Ishikawa (cell line): ENCODE data around the gene OR5K2.

Experiments used
- EGR1 ChIP-seq: IDR thresholded peaks from 2 replicates; pipeline ENCODE4 v1.6.1; 2012
- EP300 ChIP-seq: IDR thresholded peaks from 2 replicates; pipeline ENCODE4 v1.6.1; 2012; ENCODE audit warnings: borderline replicate concordance
- RAD21 ChIP-seq: IDR thresholded peaks from 2 replicates; pipeline ENCODE4 v1.6.1; 2012; ENCODE audit warnings: low read depth
- REST ChIP-seq: IDR thresholded peaks from 2 replicates; pipeline ENCODE4 v1.6.1; 2012; ENCODE audit warnings: low read depth, mild to moderate bottlenecking
- TAF1 ChIP-seq: IDR thresholded peaks from 2 replicates; pipeline ENCODE4 v1.6.1; 2012; ENCODE audit warnings: low read depth, mild to moderate bottlenecking
- USF1 ChIP-seq: IDR thresholded peaks from 2 replicates; pipeline ENCODE4 v1.6.1; 2012
- YY1 ChIP-seq: IDR thresholded peaks from 2 replicates; pipeline ENCODE4 v1.6.1; 2012; ENCODE audit warnings: low read depth

DNA sequence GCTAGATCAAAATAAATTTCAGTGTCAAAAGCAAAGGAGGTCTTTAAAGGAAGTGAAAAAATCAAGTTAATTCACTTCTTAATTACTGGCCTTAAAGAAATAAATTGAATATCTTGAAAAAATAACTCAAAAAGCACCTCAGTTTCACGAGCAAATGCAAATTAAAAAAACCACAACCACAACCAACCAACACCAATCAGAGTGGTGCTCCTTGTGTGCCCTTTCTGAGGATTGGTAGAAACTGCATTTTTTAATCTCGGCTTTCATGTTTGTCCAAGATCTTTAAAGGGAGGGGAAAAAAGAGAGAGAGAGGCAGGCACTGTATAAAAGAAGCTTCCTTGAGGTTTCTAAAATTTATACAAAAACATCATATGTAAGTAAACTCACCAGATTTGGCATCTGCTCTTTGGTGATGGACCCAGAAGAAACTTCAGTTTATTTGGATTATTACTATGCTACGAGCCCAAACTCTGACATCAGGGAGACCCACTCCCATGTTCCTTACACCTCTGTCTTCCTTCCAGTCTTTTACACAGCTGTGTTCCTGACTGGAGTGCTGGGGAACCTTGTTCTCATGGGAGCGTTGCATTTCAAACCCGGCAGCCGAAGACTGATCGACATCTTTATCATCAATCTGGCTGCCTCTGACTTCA, 34.3 kb downstream of the OR5K2 start, which contains the start of gene GPR15:
- TF ChIP-seq USF1, result no peak
- no peak for TF ChIP-seq EP300
- TF ChIP-seq RAD21, result no peak
- TF ChIP-seq TAF1, result no peak
- no peak for TF ChIP-seq YY1
- no peak for TF ChIP-seq EGR1
- TF ChIP-seq REST, result no peak
